Measurements from ENCODE around the gene CHRNA3.

Gene CHRNA3

DNA sequence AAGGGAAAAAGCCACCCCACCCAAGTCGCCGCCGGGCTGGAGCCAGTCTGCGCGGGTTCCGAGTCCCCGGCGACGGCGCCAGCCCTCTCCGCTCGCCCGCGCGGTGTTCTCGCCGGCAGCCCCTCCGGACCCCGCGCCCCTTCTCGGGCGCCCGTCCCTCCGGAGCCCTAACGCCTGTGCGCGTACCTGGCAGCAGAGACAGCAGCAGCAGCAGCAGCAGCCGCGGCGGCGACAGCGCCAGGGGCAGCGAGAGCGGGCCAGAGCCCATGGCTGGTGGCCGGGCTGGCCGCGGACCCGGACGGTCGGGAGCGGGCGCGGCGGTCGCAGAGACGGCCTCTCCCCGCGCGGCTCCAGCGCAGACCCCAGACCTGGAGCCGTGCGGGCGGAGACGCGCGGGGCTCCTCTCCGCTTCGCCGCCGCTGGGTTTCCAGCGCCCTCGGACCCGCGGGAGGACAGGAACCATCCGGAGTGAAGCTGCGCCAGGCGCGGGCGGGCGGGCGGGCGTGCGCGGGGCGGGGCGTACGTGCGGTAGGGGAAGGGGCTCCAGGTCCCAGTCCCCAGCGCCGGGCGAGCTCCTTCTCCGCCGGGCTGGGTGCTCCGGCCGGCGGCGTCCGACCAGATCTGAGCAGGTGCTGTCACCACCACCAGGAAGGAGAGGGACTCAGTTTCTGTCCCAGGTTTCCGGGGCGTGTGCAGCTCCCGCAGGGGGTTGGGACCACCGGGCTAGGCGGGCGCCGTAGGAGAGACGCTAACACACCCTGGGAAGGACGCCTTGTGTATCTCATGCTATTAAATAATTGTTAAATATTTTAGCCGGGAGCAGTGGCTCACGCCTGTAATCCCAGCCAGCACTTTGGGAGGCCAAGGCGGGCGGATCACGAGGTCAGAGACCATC, at the start of gene CHRNA3:
Gene CHRNA3 (minus strand): TSS at position 470 of the 895 bp plus-strand sequence. CDS start 202 bp downstream, at position 268.
- in situ Hi-C loops (cut with MboI; ENCODE audit: low sequenced_read_pairs) = no loop called here

DNA sequence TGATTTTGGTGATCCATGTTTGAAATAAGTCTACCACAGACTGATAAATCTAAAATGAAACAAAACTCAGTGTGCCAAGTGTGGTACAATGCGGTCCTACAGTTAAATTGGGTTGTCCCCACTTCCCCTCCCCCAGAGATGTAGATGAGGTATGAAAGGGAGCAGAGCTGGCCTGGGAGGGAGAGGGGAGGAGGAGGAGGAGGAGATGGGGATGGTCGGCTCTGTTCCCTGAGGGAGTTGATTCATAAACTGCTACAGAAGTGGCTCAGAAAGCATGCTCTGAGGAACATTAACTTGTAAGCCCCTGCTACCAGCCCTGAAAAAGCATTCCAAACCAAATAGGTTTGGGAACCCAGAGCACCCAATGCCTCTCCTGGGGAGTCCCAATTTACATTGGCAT, 48.2 kb upstream of the CHRNA3 start:
- in situ Hi-C loops (cut with MboI; ENCODE audit: low sequenced_read_pairs) = no loop called here

DNA sequence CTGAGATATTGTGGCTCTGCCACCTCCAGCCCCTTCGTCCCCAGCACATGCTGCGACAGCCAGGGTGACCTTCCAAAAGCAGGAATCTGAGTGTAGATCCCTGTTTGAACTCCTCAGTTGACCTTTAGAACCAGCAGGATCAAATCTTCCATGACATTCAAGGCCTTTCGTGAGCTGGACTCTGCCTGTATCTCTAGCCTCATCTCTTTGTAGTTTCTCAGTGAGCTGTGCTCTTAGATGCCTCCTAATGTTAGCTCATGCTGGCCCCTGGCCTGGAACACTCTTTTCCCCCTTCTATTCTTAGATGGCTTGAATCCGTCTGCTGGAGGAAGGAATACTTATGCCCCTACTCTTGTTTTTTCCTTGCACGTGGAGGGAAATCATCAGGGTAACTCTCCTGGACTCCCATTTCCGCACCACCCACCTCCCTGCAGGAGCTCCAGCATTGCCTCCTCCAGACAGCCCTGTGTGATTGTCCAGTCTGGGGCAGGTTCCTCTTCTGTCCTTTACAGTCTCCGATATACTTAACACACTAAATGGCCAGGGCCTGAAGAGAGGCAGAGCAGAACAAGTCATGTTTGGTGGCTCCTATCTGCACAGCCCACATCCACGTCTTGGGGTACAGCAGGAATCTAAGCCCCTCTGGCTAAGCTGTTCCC, 46.9 kb upstream of the CHRNA3 start:
- in situ Hi-C loops (cut with MboI; ENCODE audit: low sequenced_read_pairs) = no loop called here

DNA sequence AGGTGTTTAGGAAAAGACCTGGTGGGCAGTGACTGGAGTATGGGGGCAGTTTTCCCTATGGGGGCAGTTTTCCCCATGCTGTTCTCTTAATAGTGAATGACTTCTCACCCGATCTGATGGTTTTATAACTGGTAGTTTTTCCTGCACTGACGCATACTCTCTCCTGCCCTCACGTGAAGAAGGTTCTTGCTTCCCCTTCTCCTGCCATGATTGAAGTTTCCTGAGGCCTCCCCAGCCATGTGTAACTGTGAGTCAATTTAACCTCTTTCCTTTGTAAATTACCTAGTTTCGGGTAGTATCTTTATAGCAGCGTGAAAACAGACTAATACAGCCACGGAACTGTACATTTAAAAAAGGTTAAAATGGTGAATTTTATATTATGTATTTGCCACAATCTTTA, 45.2 kb upstream of the CHRNA3 start:
- in situ Hi-C loops (cut with MboI; ENCODE audit: low sequenced_read_pairs) = no loop called here

DNA sequence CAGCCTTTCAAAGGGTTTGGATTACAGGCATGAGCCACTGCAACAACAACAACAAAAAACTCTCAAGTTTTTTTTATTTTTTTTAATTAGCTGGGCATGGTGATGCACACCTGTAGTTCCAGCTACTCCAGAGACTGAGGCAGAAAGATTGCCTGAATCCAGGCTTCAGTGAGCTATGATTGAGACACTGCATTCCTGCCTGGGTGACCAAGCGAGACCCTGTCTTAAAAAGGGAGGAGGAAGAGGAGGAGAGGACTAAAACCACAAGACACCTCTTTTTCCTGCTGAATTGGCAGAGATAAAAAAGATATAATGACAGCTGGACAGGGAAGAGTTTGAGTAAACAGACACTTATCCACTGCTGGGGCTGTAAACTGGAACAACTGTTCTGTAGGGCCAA, 42.9 kb upstream of the CHRNA3 start:
- in situ Hi-C loops (cut with MboI; ENCODE audit: low sequenced_read_pairs) = no loop called here

DNA sequence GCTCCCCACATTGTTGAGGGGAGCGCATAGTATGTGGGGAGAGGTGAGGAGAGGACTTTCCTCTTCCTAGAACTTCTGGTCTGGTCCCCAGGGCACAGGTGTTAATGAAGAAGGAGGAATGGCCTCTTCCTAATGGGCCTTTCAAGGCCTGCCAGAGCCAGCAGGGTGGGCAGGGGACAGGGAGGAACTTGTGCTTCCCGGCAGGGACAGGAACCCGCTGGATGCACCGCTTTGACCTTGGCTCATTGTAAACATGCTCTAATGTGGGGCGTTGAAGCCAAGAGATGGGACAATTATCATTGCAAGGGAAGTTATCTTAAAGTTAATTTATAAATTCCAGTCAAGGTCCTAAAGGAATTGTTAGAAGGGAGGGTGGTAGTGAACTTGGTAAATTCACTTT, 41.2 kb upstream of the CHRNA3 start:
- in situ Hi-C loops (cut with MboI; ENCODE audit: low sequenced_read_pairs) = no loop called here

DNA sequence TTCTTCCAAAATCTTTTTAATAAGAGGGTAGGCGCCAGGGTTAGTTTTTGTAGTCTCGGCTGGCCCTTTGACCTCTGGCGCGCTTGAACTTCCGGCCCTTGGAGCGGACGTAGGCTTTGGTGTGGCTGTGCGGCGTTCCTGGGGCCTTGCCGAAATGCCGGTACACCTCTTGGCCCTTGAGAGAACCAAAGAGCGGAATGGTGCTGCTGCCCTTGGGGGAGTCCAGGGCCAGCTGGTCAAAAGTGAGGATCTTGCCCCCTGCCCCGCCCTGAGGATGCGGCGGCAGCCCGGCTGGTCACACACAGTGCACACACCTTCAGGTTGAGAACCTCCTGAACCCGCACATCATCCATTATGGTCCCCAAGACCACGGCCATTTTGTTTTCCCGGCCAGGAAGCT, 40.2 kb upstream of the CHRNA3 start:
- in situ Hi-C loops (cut with MboI; ENCODE audit: low sequenced_read_pairs) = no loop called here

DNA sequence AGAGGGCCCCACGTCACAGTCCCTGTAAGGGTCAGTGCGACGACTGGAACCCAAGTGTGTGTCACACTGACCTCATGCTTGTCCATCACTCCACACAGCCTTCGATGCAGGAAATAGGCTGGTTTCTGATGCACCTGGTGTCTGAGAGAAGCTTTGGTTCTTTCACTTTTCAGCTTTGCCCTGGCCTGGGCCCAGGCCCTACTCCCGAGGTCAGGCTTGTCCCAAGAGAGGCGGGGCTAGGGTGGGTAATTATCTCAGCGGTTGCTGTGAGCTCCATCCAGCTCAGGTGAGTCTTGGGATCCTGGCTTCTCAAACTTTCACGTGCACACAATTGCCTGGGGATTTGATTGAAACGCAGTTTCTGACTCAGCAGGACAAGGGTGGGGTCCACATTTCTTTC, 39.8 kb upstream of the CHRNA3 start:
- in situ Hi-C loops (cut with MboI; ENCODE audit: low sequenced_read_pairs) = no loop called here

DNA sequence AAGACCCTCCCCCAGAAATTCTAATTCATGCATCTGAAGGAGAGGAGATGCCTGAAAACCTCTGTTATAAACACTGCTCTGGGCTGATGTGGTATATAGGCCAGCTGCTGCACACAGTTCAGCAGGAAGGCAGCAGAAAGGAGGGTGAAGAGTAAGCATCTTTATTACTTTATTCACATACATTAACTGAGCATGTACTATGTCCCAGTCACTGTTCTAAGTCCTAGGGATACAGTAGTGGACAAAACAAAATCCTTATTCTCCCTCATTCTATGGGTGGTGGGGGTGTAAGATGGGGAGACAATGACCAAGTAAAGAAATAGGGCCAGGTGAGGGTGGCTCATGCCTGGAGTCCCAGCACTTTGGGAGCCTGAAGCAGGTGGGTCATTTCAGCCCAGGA, 38.0 kb upstream of the CHRNA3 start:
- in situ Hi-C loops (cut with MboI; ENCODE audit: low sequenced_read_pairs) = no loop called here

DNA sequence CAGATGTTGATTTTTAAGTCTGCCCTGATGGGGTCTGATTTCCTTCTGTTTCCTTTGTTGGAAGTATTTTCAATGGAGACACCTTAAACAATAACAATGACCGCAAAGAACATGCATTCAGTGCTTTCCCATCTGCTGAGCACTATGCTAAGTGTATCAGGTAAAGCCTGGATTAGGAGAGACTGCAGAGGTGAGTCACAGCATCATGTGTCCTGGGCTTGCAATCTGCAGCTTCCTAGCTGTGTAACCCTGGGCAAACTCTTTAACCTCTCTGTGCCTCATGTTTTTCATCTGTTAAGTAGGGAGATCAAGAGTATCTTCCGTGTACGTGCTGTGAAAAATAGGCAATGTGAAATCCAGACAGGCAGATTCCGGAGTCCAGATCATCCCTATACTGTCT, 33.5 kb upstream of the CHRNA3 start:
- in situ Hi-C loops (cut with MboI; ENCODE audit: low sequenced_read_pairs) = no loop called here

DNA sequence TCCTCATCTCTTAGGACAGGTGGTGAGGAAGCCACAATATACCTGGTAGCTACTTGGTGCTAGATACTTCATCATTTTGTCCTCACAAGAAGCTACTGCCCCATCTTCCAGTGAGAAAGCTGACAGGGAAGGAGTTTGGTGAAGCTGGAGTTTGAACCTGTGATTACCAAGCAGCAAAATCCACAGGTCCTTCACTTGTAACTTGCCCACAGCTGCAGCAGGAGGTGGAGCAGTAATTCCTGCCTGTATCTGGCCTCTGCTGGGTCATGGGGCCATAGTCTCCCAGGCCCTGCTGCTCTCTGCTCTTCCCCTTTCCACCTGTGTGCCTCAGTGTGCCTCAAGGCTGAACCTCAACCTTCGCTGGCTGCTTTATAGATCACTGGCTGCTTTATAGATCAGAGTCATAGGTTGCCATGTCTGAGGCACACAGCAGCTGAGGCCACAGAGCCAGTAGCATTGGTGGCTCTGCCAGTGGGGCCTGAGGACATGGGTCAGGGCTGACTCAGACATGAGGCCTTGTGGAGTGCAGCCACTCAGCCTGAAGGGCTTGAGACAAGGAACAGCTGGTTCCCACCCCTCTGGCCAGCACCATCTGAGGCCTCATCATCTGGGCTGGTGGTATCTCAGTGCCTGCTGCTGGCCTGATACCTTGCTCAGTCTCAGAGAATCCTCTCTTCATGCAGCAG, 31.3 kb upstream of the CHRNA3 start:
- in situ Hi-C loops (cut with MboI; ENCODE audit: low sequenced_read_pairs) = no loop called here

DNA sequence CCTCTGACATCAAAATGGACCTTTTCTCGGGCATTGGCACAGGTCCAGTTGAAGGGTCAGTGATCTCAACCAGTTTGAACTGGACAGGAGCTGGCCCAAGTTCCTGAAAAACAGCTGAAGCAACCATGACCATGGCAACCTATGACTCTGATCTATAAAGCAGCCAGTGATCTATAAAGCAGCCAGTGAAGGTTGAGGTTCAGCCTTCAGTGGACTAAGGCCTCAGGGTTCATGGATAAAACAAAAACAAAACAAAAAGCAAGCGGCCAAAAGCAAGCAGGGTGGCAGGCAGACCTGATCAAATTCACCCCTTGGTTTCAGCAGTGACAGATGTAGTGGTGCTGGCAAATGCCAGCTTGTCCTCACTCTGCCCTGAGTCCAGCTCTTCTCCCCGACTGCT, 30.2 kb upstream of the CHRNA3 start:
- in situ Hi-C loops (cut with MboI; ENCODE audit: low sequenced_read_pairs) = no loop called here

DNA sequence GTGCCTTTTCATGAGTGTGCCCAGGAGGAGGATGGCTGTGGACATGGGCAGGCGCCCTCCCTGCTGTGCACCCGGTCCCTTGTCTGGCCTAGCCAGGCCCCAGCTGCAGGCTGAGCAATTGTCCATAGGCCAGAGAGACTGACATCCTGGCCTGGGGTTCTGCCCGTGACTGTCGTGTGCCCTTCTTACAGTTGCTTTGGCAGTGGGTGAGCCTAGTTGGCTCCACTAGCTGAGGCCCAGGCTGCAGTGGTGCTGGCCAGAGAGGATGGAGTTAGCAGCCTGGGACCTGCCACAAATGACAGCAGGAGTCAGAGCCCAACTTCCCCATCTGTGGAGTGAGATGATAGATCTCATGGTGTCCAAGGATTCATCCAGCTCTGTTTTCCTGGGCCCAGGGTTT, 29.2 kb upstream of the CHRNA3 start:
- in situ Hi-C loops (cut with MboI; ENCODE audit: low sequenced_read_pairs) = no loop called here

DNA sequence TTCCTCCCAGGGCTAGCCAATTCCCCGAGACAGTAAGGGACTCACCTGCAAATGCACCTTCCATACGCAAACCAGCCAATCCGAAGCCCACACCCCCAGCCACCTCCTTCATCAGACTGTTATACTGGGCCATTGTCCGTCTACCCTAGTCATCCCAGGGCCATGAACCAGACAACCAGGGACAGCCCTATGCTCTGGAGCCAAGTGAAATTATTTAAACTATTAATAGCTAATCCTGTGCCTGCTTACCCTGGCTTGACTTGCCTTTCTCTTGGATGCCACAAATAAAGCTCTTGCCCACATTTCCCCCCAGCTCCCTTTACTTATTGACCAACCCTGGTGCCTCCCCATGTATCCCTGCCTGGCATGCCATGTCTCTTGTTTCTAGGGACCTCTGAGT, 24.2 kb upstream of the CHRNA3 start:
- in situ Hi-C loops (cut with MboI; ENCODE audit: low sequenced_read_pairs) = no loop called here

DNA sequence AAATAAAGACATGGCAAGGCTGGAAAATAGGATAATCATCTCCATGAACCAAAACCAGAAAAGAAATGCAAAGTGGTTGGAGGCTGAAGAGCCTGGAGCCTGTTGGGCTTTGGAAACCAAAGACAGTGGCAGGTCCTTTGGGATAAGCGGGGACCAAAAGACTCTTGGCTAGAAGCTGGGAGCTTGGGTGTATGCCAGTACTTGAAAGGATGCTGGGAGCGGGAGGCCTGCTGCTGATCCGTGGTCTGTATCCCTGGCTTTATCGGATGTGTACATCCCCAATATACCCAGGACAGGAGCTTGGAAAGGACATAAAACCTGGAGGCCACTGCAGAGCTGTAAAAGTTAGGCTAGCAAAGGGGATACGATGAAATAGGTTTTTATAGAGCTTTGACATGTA, 21.5 kb upstream of the CHRNA3 start:
- in situ Hi-C loops (cut with MboI; ENCODE audit: low sequenced_read_pairs) = no loop called here

DNA sequence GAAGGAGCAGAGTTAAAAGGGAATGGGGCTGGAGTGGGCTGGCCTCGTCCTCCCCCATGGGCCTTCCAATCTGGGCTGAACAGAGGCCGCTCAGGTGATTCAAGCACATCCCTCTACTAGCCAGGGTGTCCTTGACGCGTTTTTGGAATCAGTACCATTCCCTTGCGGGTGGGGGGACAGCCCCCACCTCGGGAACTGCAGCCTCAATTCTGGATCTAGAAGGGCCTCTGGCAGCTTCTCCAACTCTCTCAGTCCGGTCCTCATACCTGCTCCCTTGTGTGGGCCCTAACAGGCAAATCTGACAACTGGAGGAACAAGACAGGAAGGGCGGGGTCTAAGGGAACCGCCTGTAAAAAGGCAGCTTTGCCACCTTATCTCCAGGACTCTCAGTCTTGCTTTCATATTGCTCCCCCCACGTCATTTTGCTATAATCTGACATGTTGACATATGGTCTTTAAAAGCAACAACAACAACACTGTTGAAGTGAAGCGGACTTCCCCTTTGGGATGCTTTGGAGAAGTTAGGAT, 21.0 kb upstream of the CHRNA3 start:
- in situ Hi-C loops (cut with MboI; ENCODE audit: low sequenced_read_pairs) = no loop called here

DNA sequence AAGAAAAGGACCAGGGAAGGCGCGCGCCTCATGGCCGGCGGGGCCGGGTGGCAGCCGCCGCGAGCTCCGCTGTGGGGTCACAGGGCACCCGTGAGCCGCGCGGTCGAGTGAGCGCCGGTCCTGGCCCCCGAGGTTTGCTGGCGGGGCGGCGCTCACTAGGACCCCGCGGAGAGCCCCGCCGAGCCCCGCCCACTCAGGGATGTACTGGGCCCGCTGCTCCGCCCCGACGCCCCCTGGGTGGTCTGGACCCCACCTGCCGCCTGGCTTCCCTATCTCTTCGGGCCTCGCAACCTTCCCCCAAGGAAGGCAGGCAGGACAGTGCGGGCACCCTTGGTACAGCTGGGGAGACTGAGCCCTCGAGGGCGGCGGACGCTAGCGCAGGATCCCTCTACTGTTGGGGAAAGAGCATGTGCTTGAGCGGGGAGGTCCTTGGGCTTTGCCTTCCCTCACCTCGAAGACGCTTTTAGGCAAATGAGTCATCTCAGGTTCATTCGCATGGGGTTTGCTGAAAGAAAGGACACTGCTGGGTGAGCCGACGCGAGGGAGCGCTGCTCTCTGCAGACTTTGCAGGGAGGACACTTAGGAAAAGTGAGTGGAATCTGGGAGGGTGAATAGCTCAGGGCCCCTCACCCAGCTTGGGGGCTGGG, 20.4 kb upstream of the CHRNA3 start, which contains the start of gene CHRNB4:
Gene CHRNB4 (minus strand): TSS at position 109 of the 647 bp plus-strand sequence. CDS start 77 bp downstream, at position 32.
- in situ Hi-C loops (cut with MboI; ENCODE audit: low sequenced_read_pairs) = no loop called here

DNA sequence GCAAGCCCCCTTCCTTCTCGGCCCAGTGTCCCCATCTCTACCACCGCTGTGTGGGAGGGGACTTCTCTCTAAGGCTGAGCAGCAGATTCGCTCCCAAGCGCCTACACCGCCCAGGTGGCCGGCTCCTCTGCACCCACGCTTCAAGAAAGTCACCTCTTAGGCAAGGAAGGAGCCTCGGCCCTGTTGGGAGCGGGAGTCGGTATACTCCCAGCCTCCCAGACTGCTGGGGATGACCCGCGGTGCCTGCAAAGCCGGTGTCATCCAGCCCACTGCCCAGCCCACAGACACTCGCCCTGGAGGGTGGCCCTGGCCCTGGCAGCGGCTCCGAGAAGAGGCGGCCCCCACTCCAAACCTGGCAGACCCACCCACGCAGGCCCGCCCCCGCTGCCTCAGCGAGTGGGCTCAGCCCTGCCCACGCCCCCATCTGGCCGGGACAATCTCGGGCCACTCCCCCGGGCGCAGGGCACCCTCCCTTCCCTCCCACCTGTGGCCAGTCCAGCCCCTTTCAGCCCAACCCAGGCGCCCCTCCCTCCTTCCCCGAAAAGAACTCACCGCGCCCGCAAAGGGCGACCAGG, 19.8 kb upstream of the CHRNA3 start:
- in situ Hi-C loops (cut with MboI; ENCODE audit: low sequenced_read_pairs) = no loop called here

DNA sequence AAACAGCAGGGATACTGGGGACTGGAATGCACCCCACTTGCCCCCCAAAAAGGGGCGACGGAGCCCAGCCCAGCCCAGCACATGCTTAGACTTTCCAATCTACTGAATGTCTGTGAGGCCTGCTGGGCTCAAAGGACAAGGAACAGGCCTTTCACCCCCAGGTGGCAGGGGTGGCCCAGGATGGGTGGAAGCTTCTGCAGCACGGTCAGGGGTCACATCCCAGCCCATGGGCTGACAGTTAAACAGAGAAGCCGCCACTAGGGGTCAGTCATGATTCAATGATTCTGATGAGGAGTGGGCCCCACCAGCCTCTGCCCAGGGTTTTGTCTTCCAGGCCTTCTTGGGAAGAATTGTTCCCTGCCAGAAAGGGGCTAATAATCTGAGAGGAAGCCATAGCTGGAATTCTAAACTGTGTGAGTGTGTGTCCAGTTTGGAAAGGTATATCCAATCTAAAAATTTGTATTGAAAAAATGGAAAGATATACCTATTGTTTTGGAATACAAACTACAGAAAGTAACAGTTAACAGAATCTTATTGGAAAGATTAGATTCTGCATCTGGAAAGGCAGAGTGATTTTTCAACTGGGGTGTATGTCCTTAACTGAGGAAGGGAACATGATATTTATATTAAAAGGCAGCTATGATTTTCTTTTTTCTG, 18.0 kb upstream of the CHRNA3 start:
- in situ Hi-C loops (cut with MboI; ENCODE audit: low sequenced_read_pairs) = no loop called here

DNA sequence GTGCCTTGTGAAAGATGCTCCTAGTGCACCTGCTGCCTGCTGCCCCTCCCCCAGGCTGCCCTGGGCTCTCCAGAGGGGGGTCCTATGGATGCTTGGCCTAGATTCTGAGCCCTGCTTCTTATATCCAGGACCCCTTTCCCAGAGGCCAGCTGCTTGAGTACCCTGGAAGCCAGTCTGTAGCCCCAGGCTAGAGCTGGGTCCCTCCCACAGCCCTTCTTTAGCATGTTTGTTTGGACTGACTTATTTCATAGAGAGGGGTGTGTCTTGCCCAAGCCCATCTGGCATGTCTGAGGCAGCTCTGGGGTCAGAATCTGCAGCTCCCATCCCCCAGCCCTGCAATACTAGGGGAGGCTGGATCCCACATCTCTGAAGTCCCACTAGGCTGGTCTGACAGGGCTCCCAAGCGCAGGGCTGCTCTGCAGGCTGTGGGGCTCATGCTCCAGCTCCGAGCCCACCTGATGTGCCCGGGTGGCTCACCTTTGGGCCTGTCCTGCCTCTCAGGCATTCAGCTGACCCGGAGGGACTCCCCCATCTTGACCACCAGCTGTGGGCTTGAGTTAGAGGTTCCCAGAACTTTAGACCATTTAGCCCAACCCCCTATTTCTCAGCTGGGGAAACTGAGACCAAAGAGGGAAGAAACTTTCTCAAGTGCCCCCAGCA, 17.1 kb upstream of the CHRNA3 start:
- in situ Hi-C loops (cut with MboI; ENCODE audit: low sequenced_read_pairs) = no loop called here
